GM18861 (cell line): ENCODE results near the gene BIRC6.
"Not testable (repeated sequence)": the region's sequence is repeated elsewhere in the genome, so short reads cannot be mapped to it uniquely, and the experiment has no call there.

Experiments
- ATAC-seq: cut with Tn5 transposase; IDR thresholded peaks from one replicate; pipeline ENCODE4 v1.9.1; 2021; ENCODE audit not compliant: unreplicated experiment

The BIRC6 gene

GRCh38 chr2:32611366-32611765 lies 254.5 kb downstream of the BIRC6 start:
- no peak for ATAC-seq

DNA sequence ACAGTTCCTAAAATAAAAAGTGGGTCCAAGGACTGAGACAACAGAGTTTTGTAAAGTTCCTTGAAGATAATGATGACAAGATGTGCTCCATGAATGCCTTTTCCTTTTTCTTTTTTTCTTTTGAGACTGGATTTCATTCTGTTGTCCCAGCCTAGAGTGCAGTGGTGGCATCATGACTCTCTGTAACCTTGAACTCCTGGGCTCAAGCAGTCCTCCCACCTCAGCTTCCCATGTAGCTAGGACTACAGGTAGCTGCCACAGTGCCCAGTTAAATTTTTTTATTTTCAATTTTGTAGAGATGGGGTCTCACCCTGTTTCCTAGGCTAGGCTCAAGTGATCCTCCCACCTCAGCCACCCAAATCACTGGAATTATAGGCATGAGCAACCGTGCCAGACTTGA lies 254.9 kb downstream of the BIRC6 start:
- no peak for ATAC-seq

DNA sequence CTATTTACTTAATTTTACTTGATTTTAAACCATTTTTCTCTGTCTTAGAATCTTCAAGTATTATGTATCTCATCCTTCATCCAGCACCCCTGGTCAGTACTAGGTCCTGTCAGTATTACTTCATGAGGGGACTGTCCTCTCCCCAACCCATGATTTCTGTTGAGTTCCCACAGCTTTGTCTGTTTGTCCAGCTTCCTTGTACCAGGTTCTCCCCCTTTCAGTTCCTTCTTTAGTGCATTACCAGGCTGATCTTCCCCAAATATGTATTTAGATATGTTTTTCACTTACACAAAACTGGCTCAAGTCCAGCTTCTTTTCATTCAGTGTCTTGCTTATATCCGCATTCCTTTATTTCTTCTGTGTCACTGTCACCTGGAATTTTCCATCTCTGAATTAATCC lies 257.3 kb downstream of the BIRC6 start:
- ATAC-seq, result no peak

GRCh38 chr2:32617599-32618189 lies 260.9 kb downstream of the BIRC6 start:
- ATAC-seq, result no peak

GRCh38 chr2:32622570-32623310 lies 265.9 kb downstream of the BIRC6 start:
- no peak for ATAC-seq

DNA sequence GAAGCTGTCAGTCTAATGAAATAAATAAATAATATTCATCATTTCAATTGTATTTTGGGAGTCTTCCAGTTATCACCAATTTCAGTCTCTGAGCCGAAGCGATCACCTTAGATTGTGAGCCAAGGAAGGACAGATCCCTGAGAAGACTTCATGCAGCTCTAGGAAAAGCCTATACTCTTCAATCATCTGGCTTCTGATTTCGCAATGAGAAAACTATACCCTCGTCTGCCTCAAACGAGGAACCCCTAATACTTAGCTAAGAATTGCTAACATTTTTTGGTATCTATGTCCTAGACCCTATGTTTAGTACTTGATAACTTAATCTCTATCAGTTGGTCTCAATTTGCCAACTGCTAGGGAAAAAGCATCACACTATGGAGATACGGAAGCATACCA lies 266.5 kb downstream of the BIRC6 start:
- no peak for ATAC-seq

DNA sequence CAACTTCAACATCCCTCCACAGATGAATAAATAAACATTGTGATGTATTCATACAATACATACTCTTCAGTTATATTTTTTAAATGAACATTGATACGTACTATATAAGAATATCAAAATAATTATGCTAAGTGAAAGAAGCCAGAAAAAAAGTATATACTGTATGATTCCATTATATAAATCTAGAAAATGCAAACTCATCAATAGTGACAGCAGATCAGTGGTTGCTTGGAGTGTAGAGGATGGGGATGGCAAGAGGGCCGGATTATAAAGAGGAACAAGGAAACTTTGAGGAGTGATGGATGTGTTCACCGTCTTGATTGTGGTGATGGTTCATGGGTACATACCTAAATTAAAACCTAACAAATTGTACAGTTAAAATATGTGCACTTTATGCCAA lies 268.0 kb downstream of the BIRC6 start:
- ATAC-seq, result no peak

GRCh38 chr2:32626639-32627221 lies 269.9 kb downstream of the BIRC6 start:
- ATAC-seq, result no peak

GRCh38 chr2:32627441-32627813 lies 270.6 kb downstream of the BIRC6 start:
- peak; percentile 14 for ATAC-seq

DNA sequence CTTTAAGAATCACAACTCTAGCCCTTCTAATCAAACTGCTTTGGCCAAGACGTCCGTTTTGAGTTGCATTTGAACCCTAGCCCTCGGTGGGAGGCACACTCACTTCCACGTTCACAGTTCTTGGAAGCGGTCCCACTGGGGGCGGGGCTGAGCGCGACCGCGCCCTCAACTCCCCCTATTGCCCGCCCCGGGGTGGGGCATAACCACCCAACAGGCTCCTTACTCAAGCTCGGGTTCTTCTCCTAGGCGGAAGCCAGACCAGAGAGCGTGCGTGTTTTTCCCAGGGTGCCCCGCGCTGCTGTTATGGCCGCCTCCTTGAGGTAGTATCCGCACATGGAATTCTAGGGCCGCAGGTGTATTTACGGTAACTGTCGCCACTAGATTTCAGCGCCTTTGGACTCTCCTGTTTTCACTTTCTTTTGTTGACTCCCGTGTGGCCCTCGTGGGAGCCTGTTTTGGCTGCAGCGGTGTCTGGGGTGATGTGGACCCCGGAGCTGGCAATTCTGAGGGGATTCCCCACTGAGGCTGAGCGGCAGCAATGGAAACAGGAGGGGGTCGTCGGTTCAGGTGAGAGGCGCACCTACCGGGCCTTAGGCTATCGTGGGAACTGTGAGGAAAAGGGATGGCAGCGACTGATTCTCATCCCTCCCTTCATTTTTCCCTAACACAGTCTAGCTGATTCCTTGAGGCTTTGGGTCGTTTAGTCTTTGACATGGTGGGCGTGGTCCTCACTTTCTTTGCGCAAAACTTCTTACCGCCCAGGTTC lies 271.2 kb downstream of the BIRC6 start, which contains the start of gene TTC27:
TTC27 (plus strand) TSS at position 237 of the 766 bp plus-strand sequence; CDS start at position 480, 243 bp downstream.
- ATAC-seq, result peak; percentile 99

DNA sequence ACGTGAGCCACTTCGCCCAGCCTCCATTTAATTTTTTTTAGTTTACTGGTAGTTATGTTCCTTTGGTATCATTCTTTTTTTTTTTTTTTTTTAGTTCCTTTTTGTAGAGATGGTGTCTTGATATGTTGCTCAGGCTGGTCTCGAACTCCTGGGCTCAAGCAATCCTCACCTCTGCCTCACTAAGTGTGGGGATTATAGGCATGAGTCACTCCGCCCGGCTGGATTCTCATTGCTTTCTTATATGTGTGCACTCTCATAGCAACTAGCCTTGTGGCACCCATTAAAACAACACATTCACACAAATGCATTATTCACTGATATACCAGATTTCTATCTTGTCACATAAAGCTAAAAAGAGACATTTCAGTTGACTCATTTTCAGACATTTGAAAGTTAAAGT lies 275.3 kb downstream of the BIRC6 start:
- no peak for ATAC-seq

- no peak for ATAC-seq
Observed at GRCh38 chr2:32633040-32633439, 276.2 kb downstream of the BIRC6 start.

DNA sequence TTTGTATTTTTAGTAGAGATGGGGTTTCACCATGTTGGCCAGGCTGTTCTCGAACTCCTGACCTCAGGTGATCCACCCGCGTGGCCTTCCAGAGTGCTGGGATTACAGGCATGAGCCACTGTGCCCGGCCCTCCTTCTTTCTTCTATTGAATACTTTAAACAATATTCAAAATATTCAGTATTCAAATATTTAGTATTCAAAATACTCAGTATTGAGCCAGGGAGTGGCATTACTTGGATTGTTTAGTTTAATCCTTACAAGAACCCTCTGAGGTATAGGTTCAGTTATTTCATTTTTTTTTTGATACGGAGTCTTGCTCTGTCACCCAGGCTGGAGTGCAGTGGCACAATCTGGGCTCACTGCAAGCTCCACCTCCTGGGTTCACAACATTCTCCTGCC lies 281.7 kb downstream of the BIRC6 start:
- ATAC-seq, result not testable (repeated sequence)

DNA sequence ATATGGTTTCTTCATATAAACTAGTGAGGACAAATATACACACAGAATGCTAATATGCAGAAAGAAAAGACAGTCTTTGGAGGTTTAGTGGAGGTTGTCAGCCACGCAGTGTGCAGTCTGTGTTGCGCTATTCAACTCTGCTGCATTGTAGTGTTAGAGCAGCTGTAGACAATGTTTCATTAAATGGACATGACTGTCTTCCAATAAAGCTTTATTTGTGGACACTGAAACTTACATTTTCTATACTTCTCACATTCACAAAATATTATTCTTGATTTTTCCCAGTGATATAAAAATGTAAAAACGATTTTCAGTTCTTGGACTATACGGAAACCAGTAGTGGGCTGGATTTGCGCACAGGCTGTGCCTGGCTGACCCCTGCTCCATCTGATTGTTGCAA lies 284.4 kb downstream of the BIRC6 start:
- no peak for ATAC-seq

GRCh38 chr2:32647180-32647651 lies 290.4 kb downstream of the BIRC6 start:
- no peak for ATAC-seq

GRCh38 chr2:32652555-32653209 lies 295.9 kb downstream of the BIRC6 start:
- no peak for ATAC-seq

- ATAC-seq, result no peak
Observed at GRCh38 chr2:32656069-32656468, 299.2 kb downstream of the BIRC6 start.

DNA sequence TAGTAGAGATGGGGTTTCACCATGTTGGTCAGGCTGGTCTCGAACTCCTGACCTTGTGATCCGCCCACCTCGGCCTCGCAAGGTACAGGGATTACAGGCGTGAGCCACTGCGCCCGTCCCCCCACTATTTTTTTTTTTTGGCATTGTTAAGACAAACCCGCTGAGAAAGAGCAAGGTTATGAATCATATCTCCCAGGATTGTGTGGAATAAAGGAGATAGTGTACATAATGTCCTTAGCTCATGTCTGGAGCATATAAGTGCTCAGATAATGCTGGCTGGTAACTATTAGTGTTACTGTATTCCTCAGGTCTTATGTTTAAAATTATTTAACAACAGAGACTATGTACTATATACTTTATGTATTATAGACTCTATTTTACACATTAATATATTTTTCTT lies 307.0 kb downstream of the BIRC6 start:
- ATAC-seq, result no peak

- ATAC-seq, result no peak
Observed at GRCh38 chr2:32666704-32667103, 309.9 kb downstream of the BIRC6 start.

- no peak for ATAC-seq
Observed at GRCh38 chr2:32668254-32668653, 311.4 kb downstream of the BIRC6 start.
